Kidney epithelial cell (primary cell): ENCODE data around the gene PXDN. TPM values are rescaled to one million over a fixed set of nuclear protein-coding genes. Genes with fewer than 3 reads are reported as not detected.

Experiments
- DNase-seq: peaks from one replicate; pipeline ENCODE4 v3.0.0-alpha.2; 2010; ENCODE audit warnings: low read depth
- H3K27me3 ChIP-seq: 2 replicates; pipeline ENCODE4 v1.6.0; 2011; ENCODE audit warnings: low read length; ENCODE audit not compliant: control insufficient read depth, insufficient read depth
- H3K36me3 ChIP-seq: 2 replicates; pipeline ENCODE4 v1.5.1; 2011; ENCODE audit warnings: low read length; ENCODE audit not compliant: control insufficient read depth, insufficient read depth
- H3K4me3 ChIP-seq: 2 replicates; pipeline ENCODE4 v1.5.1; 2011; ENCODE audit warnings: low read depth, mild to moderate bottlenecking, control low read depth, low read length
- CTCF ChIP-seq: IDR thresholded peaks from 2 replicates; pipeline ENCODE4 v1.5.1; 2011; ENCODE audit warnings: mild to moderate bottlenecking, moderate library complexity, low read length, control low read depth, inconsistent platforms; ENCODE audit not compliant: insufficient read depth, poor library complexity, severe bottlenecking
- total RNA-seq: library from RNA; depleted of rRNA; stranded (reverse); fragments of >200 nt; gene quantifications from 2 replicates; pipeline ENCODE4 v1.2.3, GENCODE V29; 2015

PXDN gene
- total RNA-seq, 1 donor from 2014 or later, result 287 TPM

- Histone ChIP-seq H3K36me3 (peaks cover 6% of the 10 kb centered on the region), H3K4me3 (no peak overlapping the region), H3K27me3 (no peaks in the 10 kb centered on the region)
- TF ChIP-seq CTCF, result no peak
- DNase-seq, result no peak
Observed at GRCh38 chr2:1674276-1674675, 70.0 kb downstream of the PXDN start.

GRCh38 chr2:1673160-1673944 lies 71.0 kb downstream of the PXDN start:
- H3K36me3 ChIP-seq, result peaks cover 5% of the 10 kb centered on the region

GRCh38 chr2:1672738-1673137 lies 71.6 kb downstream of the PXDN start:
- peaks cover 4% of the 10 kb centered on the region for H3K36me3 ChIP-seq
- TF ChIP-seq CTCF, result no peak
- no peak overlapping the region for H3K4me3 ChIP-seq
- H3K27me3 ChIP-seq, result no peaks in the 10 kb centered on the region
- no peak for DNase-seq

More at GRCh38 chr2:1673160-1673944, 71.0 kb downstream of the PXDN start:
- TF ChIP-seq CTCF, result no peak
- DNase-seq, result no peak
- Histone ChIP-seq H3K4me3 (no peak overlapping the region), H3K27me3 (no peaks in the 10 kb centered on the region)

- Histone ChIP-seq H3K4me3 (no peak overlapping the region), H3K27me3 (no peaks in the 10 kb centered on the region), H3K36me3 (peaks cover 2% of the 10 kb centered on the region)
- no peak for DNase-seq
- TF ChIP-seq CTCF, result no peak
Observed at GRCh38 chr2:1671916-1672315, 72.4 kb downstream of the PXDN start.

- Histone ChIP-seq H3K4me3 (no peak overlapping the region), H3K27me3 (no peaks in the 10 kb centered on the region), H3K36me3 (peaks cover 2% of the 10 kb centered on the region)
- TF ChIP-seq CTCF, result no peak
- no peak for DNase-seq
Observed at GRCh38 chr2:1670636-1671035, 73.7 kb downstream of the PXDN start.
